Kidney tubule cell (primary cell): ENCODE measurements around the gene CALCR.
"Not testable (repeated sequence)": the region's sequence is repeated elsewhere in the genome, so short reads cannot be mapped to it uniquely, and the experiment has no call there.

Source experiments
- DNase-seq: peaks from one replicate; pipeline ENCODE4 v3.0.0-alpha.2; 2018; ENCODE audit warnings: low spot score

Gene CALCR

DNA sequence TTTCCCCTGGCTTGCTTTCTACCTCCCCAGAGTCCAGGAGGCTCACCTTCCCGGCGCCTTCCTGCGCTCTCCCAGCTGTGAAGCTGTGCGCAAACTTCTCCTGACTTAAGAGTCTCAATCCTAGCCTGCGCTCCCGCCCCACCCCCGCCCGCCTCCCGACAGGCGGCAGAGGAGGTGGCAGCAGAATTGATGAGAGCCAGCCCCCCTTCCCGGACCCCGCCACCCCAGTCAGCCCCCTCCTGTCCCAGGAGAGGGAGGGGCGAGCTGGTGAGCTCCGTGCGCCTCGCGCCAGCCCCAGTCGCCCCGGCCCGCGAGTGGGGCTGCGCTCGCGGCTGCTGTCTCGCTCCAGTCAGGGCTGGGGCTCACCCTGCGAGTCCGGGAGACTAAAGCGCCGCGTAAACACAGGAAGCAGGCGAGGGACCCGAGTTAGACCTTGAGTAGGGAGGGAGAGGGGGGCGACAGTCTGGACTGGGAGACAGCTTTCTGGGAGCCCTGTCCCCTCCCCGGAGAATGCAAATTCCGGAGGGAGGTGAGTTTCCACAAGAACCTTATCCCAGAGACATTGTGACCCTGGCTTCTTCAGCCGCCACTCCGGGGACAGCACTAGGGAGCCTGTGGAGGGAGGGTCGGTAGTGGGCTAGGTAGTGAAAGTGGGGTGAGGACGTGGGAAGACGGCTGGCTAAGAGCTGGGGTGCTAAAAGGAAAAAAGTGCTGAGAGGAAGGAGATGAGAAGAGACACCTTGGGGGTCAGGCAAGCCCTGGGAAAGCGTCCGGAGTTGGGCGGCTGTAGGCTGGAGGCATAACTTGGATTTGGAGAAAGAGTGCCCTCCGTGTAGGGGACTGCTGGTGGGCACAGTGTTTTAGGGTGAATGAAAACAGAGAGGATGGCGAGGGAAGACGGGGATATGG, at the start of gene CALCR:
CALCR (minus strand) TSS at position 79 of the 909 bp plus-strand sequence. CDS start 87,743 bp downstream, outside the sequence.
- peak; percentile 19 for DNase-seq

DNA sequence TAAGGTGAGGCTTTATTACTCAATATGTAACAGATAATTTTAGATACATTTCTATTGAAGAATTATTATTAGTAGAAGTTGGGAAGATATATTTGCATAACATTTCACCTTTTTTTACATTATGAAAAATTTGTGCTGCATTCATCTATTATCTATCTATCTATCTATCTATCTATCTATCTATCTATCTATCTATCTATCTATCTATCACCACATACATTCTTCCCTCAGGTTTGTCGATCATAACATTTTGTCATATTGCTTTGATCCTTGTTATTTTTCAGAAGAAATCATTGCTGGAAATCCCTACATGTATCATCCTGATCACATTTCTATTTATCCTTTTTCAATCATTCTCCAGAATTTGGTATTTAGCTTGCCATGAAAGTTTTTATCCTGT, 49.3 kb upstream of the CALCR start:
- no peak for DNase-seq

DNA sequence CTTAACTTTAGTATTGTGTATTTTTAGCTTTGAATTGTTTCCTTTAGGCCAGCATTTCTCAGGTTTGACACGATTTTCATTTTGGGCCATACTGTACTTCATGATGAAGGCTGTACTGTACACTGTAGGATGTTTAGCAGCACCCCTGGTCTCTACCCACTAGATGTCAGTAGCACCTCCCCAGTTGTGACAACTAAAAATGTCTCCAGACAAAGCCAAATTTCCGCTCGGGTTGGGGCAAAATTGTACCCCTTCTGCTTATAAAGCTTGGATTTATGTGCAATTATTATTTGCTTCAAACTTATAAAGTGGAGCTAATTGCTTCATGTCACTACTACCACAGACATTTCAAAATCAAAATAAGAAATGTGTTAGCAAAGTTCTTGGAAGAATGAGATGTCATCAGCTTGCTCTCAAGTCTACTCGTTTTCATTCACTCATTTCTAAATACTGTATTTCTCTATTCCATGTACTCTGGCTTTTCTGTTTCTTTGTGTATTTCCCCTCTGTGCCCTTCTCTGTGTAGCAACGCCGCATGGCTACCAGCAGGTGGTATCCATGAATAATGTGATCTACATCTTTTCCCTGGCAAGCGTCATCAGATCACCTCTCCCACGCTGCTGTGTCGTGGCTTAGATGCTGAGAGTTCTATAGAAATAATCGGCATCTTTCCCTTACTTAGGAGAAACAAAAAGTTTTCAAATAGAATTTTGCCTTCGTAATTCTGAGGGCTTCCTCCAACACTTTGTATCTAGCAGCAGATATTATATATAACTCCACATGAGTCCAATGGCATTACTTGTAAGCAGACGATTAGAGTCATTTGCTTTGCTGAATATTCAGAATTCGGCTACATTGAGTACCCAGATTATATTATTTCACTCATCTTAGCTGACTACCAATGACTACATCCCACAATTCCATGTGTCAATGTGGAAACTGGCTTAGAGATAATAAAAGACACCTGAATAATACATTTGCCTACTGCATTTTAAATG, 47.8 kb upstream of the CALCR start:
- peak; percentile 62 for DNase-seq

DNA sequence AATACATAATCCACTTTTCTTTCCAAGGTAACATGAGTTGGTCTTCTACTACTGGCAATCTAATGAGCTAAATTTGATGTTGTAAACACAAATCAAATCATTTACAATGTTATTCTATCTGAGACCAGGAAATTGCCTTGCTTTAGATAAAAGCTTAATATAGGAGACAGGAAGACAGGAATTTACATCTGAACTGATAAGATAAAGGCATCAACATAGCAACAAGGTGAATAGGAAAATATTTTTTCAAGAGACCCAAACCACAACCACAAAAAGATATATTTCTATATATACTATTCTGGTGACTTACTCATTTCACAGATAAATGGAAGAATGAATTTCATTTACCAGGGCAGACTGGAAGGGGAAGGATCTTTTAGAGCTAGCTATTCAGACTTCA, 46.3 kb upstream of the CALCR start:
- DNase-seq, result no peak

DNA sequence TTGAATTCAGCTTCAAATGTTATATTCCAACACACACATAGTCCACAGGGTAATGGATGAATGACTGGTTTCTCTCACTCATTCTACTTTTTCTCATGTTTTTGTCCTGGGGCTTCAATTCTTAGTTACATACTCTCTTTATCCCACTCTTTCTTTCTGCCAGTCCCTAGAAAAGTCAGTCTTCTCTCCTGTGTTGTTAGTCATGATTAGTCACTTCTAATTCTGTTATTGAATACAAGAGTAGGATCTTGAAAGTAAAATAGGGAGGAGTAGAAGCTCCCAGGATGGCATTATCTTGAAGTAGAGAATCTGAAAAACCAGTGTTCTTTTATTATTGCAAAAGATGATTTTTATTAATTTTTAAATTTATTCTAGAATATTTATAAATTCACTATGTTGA, 45.5 kb upstream of the CALCR start:
- DNase-seq, result peak; percentile 63

DNA sequence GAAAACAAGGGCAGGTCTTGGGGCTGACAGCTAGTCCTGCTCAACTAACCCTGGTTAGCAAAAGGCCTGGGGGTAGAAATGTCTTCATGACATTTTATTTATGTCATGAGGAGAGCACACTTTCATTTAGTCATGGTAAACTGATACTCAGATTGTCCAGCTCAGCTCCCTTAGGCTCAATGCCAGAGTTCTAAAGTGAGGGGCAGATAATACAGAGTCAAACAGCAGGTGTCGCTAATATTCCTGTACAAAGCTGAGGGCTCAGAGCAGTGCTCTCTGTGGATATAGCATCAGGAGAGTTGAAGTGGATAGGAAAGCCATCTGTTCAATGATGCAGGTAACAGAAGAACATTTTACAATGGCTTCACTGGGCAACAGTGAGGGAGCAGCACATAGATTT, 26.8 kb upstream of the CALCR start:
- no peak for DNase-seq

DNA sequence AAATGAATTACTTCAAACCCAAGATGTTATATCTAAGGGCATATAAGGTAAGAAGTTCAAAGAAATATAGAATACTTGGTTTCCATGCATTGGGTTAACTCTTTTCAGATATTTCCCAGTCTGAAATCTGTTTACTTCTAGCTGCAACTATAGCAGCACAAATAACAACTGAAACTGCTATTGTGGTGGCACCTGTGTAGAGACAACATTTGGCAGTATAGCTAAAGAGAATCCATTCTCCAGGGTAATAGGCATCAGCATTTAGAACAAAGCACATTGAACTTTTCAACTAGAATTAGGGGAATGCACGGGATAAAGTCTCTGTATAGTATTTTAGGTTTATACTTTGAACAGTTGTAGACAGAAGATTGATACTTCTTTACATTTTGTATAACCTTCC, 19.7 kb upstream of the CALCR start:
- DNase-seq, result no peak

DNA sequence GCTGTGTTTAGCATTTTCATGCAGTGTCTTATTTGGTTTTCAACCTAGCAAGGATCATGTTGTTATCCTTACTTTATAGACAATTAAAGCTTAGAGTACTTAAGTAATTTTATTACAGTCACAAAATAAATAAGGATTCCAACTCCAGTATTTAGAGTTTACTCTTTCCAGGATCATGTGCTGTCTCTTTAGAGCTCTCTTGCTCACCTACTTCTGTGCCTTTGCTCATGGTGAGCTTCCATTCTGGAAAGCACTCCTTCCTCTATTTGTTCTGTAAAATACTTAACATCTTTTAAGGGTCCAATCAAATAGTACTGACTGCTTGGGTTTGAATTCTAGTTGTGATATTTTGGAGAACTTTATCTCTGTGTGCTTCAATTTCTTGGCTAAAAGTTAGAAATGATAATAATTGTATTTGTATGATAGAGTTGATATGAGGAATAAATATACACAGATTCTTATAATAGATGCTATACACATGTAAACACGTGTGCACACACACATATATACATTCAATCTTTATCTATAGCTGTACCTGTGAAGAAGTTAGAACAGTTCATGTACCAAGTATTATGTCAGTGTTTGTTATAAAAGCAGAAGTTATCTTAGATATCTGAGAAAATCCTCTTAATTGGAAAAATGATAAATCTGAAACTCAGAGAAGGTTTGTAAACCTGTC, 18.2 kb upstream of the CALCR start:
- DNase-seq, result no peak

DNA sequence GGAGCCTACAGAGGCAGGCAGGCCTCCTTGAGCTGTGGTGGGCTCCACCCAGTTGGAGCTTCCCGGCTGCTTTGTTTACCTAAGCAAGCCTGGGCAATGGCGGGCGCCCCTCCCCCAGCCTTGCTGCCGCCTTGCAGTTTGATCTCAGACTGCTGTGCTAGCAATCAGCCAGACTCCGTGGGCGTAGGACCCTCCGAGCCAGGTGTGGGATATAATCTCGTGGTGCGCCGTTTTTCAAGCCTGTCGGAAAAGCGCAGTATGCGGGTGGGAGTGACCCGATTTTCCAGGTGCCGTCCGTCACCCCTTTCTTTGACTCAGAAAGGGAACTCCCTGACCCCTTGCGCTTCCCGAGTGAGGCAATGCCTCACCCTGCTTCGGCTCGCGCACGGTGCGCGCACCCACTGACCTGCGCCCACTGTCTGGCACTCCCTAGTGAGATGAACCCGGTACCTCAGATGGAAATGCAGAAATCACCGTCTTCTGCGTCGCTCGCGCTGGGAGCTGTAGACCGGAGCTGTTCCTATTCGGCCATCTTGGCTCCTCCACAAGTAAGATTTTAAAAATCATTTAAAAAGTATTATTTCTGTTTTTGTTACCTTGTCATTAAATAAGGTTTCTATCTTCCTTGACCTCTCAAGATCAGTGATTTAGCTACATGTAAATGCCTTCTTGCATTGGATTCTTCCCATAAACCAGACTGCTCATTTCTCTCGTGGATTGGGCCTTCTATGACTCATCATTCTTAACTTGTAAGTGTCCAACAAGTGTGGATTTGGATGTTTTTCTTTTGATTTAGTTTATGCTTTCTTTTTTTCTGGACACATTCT, 16.9 kb upstream of the CALCR start:
- DNase-seq, result not testable (repeated sequence)

DNA sequence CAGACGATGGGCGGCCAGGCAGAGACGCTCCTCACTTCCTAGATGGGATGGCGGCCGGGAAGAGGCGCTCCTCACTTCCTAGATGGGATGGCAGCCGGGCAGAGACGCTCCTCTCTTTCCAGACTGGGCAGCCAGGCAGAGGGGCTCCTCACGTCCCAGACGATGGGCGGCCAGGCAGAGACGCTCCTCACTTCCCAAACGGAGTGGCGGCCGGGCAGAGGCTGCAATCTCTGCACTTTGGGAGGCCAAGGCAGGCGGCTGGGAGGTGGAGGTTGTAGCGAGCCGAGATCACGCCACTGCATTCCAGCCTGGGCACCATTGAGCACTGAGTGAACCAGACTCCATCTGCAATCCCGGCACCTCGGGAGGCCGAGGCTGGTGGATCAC, 11.9 kb upstream of the CALCR start:
- DNase-seq, result not testable (repeated sequence)

DNA sequence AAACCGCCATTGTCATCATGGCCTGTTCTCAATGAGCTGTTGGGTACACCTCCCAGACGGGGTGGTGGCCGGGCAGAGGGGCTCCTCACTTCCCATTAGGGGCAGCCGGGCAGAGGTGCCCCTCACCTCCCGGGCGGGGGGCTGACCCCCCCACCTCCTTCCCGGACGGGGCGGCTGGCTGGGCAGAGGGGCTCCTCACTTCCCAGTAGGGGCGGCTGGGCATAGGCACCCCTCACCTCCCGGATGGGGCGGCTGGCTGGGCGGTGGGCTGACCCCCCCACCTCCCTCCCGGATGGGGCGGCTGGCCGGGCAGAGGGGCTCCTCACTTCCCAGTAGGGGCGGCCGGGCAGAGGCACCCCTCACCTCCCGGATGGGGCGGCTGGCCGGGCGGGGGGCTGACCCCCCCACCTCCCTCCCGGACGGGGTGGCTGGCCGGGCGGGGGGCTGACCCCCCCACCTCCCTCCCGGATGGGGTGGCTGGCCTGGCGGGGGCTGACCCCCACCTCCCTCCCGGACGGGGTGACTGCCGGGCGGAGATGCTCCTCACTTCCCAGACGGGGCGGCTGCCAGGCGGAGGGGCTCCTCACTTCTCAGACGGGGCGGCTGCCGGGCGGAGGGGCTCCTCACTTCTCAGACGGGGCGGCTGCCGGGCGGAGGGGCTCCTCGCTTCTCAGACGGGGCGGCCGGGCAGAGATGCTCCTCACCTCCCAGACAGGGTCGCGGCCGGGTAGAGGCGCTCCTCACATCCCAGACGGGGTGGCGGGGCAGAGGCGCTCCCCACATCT, 11.4 kb upstream of the CALCR start:
- DNase-seq, result not testable (repeated sequence)

DNA sequence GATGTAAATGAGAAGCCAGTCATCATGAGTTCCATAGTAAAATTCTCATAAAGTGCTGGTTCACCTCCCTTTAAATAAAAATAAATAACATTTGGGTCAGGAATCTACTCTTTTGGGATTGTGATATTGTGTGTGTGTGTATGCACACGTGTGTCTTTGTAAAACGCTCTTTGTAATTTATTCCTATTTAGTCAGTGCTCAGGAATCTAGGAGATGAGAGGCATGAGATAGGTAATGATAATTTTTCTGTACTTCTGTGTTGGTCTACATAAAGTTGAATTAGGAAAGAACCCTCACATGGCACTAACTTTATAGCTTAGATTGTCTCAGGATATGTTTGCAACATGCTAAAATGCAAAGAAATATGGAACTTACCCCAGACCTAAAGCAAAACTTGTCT, 4.9 kb upstream of the CALCR start:
- DNase-seq, result no peak

DNA sequence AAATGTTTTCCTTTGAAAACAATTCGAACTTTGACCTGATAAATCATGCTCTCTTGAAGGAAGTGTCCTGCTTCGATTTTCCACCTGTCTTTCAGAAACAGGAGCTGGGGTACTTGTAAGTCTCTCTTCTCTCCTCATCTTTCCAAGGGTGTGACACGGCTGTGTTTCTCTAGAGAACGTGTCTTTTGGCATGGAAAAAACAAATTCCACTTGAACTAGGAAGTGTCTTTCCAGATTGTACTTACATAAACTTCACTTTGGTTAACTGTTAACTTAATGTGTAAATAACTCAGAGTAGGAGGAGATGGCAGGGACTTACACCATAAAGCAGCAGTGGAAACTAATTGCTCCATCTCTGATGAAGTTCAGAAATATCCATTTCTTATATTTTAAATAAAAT, 4.2 kb upstream of the CALCR start:
- peak; percentile 17 for DNase-seq

DNA sequence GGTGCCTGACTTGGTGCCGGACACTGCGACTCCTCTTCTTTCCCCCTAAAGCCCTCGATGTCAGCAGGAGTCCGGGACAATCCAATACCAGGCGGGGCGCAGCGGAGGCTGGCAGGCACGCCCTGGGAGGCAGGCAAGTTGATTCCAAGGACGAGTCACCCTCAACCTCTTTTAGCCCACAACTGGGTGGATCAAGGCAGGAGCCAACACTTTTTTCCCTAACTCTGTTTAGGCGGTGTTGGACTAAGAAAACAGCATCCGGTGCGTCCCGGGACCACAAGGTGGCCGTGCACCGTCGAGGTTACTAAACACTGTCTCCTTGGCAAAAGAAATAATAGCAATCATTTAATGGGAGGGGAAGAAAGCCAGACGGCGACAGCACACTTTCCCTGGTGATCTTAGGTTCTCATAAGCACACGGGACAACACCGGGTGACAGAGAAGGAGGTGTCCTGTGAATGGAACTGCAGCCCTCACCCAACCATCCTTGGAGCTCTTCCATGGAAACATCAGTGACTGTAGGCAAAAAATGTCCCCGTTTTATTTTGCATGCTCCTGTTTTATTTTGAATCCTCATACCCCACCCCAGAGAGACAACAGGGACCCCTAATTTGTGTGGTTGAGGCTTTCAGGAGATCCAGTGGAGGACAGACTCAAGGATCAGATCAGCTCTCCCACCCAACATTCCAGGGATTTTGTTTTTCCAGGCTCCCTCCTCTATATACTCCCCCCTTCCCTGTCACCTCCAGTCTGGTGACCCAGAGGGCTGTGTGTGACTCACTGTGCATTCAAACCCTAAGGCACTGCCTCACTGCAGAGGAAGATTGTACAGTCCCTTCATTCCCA, 1.3 kb upstream of the CALCR start:
- peak; percentile 63 for DNase-seq

DNA sequence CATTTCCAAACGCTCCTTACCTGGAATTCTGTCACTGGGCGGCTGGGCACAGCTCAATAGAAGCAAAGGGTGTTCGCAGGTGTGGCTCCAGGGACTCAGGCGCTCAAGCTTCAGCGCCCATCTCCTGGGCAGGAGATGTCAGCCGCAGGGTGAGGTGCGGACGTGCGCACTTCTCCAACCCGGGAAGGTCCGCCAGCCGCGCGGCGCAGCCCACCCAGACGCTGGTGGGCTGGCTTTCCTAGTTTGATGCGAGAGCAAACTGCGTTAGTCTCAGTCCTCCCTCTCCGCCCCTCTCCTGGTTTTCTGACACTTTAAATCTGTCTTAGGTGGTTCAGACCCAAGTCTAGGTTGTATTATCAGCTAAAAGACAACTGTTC, 267 bp downstream of the CALCR start:
- no peak for DNase-seq

DNA sequence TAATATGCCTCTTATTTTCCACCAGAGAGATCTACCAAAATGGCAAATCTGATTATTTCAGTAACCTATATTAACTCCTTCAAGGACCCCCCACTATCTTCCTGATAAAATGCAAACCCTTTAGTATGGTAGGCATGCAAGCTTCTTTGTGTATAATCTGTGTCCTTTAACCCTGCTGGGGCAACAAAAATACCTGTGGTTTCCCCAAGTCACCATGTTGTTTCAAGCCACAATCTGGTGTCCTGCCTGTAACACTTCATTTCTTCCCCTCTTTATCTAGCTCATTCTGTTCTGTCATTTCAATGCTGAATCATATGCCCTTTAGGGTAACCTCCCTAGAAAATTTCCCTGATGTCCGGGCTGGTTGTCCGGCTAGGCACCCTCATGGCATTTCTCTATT, 5.3 kb downstream of the CALCR start:
- DNase-seq, result peak; percentile 14

DNA sequence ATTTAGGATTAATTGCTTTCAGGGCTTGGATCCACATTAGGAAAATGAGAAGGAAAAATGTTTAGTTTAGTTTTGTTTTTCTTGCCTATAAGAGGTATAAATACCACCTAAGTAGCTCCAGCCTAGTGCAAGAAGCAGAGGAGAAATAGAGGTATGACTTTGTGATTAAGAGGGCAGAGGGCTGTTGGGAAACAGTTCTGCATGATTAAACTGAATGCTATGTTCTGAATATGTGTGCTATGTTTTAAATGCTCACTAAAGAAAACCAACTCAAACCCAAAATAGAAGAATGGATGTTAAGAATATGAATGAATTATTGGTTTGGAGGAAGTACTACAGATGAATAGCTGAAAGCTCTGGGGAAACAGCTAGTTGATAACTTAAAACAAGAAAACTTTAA, 7.6 kb downstream of the CALCR start:
- no peak for DNase-seq

DNA sequence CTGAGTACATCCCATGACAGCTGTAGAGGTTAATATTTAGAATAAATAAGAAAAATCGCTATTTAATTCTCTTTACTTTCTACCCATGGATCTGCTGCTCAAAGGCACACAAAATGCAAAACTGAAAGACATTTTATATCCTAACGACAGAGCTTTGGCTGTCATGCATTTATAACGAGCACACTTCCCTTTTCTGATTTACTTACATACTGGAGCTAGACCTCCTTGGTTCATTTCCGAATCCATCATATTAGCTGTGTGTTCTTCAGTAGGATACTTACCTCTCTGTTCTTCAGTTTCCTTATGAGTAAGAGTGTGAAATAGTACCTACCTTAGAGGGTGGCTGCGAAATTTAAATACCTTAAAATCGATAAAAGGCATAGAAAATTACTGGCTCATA, 10.9 kb downstream of the CALCR start:
- DNase-seq, result no peak

DNA sequence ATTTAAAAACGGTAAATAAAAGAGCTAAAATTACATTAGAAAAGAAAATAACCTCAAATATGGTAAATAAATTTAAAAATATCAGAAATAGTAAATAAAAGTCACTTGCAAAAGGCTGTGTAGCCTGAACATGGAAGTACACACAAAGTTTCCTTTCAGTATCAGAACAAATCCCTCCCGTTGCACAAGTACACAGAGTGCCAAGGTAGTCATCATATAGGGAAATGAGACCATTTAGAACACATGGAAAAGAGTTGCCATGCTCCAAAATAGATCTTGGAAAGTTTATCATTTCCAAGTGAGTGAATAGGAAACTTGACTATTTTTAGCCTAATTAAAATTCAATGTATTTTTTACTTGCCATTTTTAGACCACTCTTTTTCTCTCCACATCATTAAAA, 11.6 kb downstream of the CALCR start:
- no peak for DNase-seq

DNA sequence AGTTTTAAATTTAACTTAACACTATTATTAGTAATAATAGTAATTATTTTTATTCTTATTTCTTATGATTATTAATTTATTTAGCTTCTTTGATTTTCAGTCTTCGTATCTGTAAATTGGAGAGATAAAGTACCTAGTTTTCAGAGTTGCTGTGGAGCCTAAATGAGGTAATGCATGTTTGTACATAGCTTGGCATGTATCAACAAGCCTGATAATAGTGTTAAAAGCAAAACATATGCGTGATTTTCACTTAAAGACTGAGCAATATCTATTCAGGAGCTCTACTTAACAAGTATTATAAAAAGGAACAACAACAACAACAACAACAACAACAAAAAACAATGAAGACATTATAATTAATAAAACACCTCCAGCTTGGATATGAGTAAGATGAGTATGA, 12.4 kb downstream of the CALCR start:
- no peak for DNase-seq
